Neural cell (in vitro differentiated cells): ENCODE data around the gene ST14.

Source experiments
- EZH2 ChIP-seq: fragments of 200-600, 300-800 bp; shearing (Covaris generic), sonication (generic); IDR thresholded peaks from 2 replicates; pipeline ENCODE4 v1.6.1; 2014; ENCODE audit warnings: antibody characterized with exemption, low read length, borderline replicate concordance, mild to moderate bottlenecking; ENCODE audit not compliant: insufficient read depth, poor library complexity, severe bottlenecking
- POLR2AphosphoS5 ChIP-seq: IDR thresholded peaks from 2 replicates; pipeline ENCODE4 v1.6.1; 2012
- TF ChIP-seq, protein P1 (sequence below): fragments of 450-650 bp; IDR thresholded peaks from 2 replicates; pipeline ENCODE4 v1.5.1; 2014; ENCODE audit warnings: antibody characterized with exemption, mild to moderate bottlenecking, moderate library complexity; ENCODE audit not compliant: poor library complexity, severe bottlenecking

GRCh38 chr11:130198964-130199363 is 39.4 kb downstream of the ST14 start:
- TF ChIP-seq, protein P1, sequence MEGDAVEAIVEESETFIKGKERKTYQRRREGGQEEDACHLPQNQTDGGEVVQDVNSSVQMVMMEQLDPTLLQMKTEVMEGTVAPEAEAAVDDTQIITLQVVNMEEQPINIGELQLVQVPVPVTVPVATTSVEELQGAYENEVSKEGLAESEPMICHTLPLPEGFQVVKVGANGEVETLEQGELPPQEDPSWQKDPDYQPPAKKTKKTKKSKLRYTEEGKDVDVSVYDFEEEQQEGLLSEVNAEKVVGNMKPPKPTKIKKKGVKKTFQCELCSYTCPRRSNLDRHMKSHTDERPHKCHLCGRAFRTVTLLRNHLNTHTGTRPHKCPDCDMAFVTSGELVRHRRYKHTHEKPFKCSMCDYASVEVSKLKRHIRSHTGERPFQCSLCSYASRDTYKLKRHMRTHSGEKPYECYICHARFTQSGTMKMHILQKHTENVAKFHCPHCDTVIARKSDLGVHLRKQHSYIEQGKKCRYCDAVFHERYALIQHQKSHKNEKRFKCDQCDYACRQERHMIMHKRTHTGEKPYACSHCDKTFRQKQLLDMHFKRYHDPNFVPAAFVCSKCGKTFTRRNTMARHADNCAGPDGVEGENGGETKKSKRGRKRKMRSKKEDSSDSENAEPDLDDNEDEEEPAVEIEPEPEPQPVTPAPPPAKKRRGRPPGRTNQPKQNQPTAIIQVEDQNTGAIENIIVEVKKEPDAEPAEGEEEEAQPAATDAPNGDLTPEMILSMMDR, result no peak
- TF ChIP-seq EZH2 (no peak), POLR2AphosphoS5 (no peak)
